Endothelial cell of umbilical vein (primary cell): ENCODE results near the gene CHRNB1.

Experiments
- CTCF ChIP-seq, 2 donors: IDR thresholded peaks; 1 replicate in 1 of 2; 2 replicates in 1 of 2; pipeline ENCODE4 v1.5.1; 2011; ENCODE audit warnings: low read length in 2 of 2, mild to moderate bottlenecking in 2 of 2, moderate library complexity in 2 of 2, control low read depth in 1 of 2, inconsistent platforms in 1 of 2, low read depth in 1 of 2; ENCODE audit not compliant: insufficient read depth in 1 of 2; ENCODE audit errors: extremely low read depth in 1 of 2
- EZH2 ChIP-seq: IDR thresholded peaks from 2 replicates; pipeline ENCODE4 v1.6.1; 2012; ENCODE audit warnings: borderline replicate concordance, low read depth, mild to moderate bottlenecking, moderate library complexity, low read length, inconsistent platforms; ENCODE audit not compliant: severe bottlenecking
- JUN ChIP-seq: IDR thresholded peaks from 2 replicates; pipeline ENCODE4 v1.6.1; 2011; ENCODE audit warnings: borderline replicate concordance, low read depth; ENCODE audit not compliant: insufficient read length, insufficient read depth
- MAX ChIP-seq: IDR thresholded peaks from 2 replicates; pipeline ENCODE4 v1.6.1; 2011; ENCODE audit not compliant: insufficient read depth, insufficient read length
- POLR2A ChIP-seq: IDR thresholded peaks from 2 replicates; pipeline ENCODE4 v1.6.1; 2012; ENCODE audit warnings: low read depth, mild to moderate bottlenecking, control low read depth, low read length
- POLR2AphosphoS5 ChIP-seq: IDR thresholded peaks from 2 replicates; pipeline ENCODE4 v1.6.1; 2012; ENCODE audit warnings: low read depth, mild to moderate bottlenecking, control low read depth, low read length, moderate library complexity; ENCODE audit not compliant: insufficient read depth

DNA sequence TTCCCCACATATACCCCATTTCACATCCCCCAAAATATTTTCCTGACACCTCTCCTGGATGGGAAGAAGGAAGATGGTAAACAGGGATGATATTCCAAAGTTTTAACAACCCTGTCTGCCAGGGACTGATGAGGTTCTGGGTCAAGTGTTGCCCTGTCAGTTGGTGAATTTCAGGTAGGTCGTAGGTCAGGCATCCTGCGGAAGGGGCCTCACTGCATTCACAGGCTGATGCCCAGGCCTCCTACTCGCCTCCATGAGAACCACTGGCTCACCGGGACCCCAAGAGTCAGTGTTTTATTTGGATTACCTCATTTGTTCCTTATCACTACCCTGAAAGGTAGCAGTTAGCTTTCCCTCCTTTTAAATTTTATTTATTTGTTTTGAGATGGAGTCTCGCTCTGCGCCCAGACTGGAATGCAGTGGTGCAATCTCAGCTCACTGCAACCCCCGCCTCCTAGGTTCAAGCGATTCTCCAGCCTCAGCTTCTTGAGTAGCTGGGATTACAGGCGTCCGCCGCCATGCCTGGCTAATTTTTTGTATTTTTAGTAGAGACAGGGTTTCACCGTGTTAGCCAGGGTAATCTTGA, 24.0 kb downstream of the CHRNB1 start:
- TF ChIP-seq EZH2 (no peak), CTCF (IDR thresholded peaks at IDR 0.05; ENCODE audit: extremely low read depth in 1 of 2, insufficient read depth in 1 of 2, low read depth in 1 of 2, low read length in 2 of 2) (no peak), POLR2A (no peak), POLR2AphosphoS5 (no peak), JUN (no peak), MAX (no peak)
